ENCODE measurements around the gene TEX55. TPM values are rescaled to one million over a fixed set of nuclear protein-coding genes. Genes with fewer than 3 reads are reported as not detected.
"Not testable (repeated sequence)": the region's sequence is repeated elsewhere in the genome, so short reads cannot be mapped to it uniquely, and the experiment has no call there.

The TEX55 gene
- total RNA-seq: not detected in 2 replicates

DNA sequence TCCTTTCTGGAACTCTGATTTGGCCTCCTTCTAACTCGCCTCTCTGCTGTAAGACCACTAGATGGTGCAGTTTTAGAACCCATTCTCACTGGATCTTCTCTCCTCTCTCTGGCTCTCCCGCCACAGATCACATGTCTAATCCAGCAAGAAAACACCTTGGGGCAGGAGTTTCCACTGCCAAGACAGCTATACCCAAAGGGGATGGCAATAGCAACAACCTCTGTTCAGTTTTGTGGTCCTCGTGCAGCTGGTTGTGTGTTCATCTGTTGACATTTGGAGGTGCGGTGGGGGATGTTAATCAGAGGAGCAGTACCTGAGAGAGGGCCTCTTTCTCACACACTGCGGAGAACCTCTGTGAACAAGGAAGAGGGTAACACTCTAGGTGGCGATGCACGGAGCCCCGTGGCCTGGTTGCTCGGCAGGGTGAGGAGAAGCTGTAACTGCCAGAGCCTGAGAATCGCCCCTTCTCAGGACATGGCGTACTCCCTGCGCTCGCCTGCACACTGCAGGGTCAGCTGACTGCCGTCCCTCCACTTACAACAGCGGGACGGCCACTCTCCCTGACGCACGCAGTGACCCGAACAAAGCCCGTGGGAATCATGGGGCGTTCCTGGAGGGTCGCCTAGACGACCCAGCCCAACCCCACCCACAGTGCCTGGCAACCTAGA, at the start of gene TEX55:
Gene TEX55 (plus strand): TSS at position 666 of the 668 bp plus-strand sequence. CDS start 25 bp downstream, outside the sequence.
- peak; percentile 64 for DNase-seq (ENCODE audit: low read depth)

DNA sequence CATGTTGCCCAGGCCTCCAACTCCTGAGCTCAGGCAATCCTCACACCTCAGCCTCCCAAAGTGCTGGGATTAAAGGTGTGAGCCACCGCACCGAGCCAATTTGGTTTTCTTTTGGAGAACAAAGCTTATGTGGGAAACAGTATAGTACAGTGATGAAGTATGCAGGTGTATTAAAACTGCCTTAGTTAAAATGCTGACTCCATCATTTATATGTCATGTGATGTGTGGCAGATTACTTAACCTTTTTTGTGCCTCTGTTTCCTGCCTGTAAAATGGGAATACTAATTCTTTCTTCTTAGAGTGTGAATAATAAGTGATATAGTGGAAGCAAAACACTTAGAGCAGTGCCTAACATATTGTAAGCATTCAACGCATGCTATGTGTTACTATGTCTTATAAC, 48.0 kb upstream of the TEX55 start:
- no peak for DNase-seq (ENCODE audit: low read depth)

DNA sequence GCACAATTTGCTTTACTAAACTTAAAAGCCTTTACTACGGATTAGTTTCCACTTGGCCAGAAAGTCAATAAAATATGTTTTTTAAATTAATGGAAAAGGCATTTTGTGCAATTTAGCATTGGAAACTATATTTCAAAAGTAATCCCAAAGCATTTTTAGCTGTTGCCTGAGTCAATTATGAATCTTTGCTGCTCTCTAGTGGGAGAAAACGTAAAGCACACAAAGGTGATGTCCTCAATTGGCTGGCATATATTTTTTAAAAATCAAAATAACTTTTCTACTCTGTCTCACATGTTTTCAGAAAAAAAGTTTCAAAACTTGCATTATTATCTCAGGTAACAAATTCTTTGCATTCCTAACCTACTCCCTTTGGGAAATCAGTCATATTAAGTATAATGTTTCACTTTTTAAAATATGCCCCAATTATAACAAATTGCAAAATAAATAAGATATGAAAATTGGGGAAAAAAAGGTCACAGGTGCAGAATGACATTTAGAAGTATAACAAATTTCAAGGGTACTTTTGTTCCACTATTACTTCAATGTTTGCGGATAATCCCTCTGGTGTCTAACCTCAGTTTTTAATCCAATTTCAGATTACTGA, 47.2 kb upstream of the TEX55 start:
- peak; percentile 21 for DNase-seq (ENCODE audit: low read depth)

DNA sequence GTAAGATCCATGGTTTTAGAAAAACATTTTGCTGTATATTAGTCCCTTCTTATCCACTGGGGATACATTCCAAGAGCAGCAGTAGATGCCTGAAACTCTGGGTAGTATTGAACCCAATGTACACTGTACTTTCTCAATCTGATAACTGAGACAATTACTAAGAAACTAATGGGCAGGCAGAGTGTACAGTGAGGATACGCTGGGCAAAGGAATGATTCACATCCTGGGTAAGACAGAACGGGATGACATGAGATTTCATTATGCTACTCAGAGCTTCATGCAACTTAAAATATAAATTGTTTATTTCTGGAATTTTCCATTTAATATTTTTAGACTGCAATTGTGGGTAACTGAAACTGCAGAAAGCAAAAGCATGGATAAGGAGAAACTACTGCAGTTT, 46.2 kb upstream of the TEX55 start:
- DNase-seq (ENCODE audit: low read depth): no peak

DNA sequence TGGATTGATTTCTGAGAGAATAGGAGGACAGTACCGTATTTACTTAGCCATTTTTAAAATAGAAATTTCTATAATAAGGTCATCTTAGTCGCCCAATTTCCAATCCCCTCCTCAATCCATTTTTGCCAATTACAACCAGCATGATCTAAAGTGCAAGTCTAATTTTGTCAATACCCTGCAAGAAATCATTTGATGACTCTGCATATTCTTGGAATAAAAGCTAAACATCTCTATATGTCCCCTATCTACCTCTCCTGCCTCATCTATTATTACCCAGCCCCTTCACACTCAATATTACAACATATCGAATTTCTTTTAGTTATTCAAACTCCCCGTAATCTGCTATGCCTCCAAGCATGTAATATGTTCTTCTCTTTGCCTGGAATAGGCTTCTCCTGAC, 41.9 kb upstream of the TEX55 start:
- no peak for DNase-seq (ENCODE audit: low read depth)

DNA sequence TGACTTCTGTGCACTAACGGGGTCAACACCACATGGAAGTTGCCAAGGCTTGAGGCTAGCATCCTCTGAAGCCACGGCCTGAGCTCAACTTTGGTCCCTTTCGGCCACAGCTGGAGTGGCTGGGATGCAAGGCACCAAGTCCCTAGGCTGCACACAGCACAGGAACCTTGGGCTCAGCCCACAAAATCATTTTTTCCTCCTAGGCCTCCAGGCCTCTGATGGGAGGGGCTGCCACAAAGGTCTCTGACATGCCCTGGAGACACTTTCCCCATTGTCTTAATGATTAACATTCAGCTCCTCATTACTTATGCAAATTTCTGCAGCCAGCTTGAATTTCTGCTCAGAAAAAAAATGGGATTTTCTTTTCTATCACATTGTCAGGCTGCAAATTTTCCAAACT, 27.6 kb upstream of the TEX55 start:
- DNase-seq (ENCODE audit: low read depth): not testable (repeated sequence)

DNA sequence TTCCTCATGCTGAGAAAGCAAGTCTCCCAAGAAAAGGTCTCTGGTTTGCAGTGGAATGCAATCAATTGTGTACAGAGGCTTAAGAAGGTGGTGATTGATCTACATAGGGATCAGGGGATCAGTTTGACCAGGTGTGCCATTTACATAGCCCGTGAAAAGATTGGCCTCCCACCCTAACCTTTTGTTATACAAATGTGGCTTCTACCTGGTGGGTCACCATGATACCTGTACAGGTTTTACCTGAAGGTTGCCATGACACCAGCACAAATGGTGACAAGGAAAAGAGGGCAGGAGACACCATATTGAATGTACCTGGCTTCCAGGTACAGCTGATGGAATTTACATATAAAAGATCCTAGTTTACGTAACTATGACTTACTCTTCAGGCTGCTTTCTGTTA, 25.5 kb upstream of the TEX55 start:
- no peak for DNase-seq (ENCODE audit: low read depth)

DNA sequence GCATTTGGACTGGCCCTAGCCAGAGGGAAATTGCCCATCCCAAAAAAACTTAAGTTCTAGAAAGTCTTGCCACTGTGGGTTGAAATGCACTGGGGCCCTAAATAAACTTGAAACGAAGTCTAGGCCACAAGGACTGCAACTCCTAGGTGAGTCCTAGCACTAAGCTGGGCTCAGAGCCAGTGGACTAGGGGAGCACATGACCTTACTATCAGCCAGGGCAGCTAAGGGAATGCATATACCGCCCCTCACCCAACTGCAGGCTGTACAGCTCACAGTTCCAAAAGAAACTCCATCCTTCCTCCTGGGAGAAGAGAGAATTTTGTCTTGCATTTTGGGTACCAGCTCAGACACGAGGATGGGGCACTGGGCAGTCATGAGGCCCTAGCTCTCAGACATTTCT, 23.6 kb upstream of the TEX55 start:
- no peak for DNase-seq (ENCODE audit: low read depth)

DNA sequence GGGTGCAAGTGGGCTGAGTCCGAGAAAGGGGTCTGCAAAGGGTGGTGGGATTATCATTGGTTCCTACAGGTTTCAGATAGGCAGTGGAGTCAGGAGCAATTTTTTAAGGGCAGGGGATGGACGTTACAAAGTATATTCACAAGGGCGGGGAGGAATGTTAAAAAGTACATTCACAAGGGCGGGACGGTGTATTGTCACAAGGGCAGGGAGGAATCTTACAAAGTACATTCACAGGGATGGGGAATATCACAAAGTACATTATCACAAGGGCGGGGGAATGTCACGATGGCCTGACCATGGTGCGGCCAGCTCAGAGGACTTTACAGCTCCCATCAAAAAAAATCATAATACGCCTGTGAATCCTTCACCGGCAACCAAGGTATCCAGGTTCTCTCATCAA, 20.6 kb upstream of the TEX55 start:
- no peak for DNase-seq (ENCODE audit: low read depth)

DNA sequence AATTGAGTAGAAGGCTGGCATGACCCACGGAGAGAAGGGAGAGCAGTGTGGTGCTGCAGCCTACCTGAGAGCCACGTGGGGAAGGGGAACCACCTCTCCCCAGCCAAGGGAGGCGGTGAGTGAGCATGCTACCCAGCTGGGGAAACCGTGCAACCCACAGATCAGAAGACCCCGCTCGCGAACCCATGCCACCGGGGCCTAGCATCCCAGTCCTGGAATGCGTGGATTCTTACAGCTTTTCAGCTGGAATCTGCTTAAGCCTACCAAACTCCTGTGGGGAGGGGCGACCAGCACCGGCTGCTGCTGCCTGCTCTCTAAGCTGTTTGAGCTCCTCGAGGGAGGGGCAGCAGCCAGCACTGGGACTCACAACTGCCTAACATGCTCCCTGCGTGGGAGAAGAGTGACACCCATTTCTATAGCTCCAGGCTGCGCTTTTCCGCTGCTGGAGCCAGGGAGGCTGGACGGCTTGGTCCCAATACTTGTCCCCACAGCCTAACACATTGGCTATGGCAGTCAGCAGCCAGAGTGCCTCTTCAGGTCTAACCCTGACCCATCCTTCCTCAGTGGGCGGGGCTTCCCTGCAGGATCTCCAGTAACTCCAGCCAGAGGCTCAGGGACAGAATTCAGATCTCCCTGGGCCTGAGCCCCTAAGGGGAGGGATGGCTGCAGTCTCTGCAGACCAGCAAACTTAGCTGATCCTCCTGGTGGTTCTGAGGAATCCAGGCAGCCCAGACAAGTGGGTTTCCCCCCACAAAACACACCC, 20.0 kb upstream of the TEX55 start:
- no peak for DNase-seq (ENCODE audit: low read depth)

DNA sequence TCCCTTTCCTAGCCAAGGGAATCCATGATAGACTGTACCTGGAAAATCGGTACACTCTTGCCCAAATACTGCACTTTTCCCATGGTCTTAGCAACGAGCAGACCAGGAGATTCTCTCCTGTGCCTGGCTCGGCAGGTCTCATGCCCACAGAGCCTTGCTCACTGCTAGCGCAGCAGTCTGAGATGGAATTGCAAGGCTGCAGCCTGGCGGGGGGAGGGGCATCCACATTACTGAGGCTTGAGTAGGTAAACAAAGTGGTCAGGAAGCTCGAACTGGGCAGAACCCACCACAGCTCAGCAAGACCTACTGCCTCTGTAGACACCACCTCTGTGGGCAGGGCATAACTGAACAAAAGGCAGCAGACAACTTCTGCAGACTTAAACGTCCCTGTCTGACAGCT, 15.7 kb upstream of the TEX55 start:
- not testable (repeated sequence) for DNase-seq (ENCODE audit: low read depth)

DNA sequence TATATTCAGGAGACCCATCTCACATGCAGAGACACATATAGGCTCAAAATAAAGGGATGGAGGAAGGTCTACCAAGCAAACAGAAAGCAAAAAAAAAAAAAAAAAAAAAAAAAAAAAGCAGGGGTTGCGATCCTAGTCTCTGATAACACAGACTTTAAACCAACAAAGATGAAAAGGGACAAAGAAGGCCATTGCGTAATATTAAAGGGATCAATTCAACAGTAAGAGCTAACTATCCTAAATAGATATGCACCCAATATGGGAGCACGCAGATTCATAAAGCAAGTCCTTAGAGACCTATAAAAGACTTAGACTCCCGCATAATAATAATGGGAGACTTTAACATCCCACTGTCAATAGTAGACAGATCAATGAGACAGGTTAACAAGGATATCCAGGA, 13.7 kb upstream of the TEX55 start:
- not testable (repeated sequence) for DNase-seq (ENCODE audit: low read depth)

DNA sequence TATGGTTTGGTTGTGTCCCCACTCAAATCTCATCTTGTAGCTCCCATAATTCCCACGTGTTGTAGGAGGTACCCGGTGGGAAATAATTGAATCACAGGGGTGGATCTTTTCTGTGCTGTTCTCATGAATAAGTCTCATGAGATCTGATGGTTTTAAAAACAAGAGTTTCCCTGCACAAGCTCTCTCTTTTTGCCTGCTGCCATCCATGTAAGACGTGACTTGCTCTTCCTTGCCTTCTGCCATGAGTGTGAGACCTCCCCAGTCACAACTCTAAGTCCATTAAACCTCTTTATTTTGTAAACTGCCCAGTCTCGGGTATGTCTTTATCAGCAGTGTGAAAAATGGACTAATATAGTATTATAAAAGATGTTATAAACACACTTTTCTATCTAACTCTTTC, 6.6 kb upstream of the TEX55 start:
- not testable (repeated sequence) for DNase-seq (ENCODE audit: low read depth)

DNA sequence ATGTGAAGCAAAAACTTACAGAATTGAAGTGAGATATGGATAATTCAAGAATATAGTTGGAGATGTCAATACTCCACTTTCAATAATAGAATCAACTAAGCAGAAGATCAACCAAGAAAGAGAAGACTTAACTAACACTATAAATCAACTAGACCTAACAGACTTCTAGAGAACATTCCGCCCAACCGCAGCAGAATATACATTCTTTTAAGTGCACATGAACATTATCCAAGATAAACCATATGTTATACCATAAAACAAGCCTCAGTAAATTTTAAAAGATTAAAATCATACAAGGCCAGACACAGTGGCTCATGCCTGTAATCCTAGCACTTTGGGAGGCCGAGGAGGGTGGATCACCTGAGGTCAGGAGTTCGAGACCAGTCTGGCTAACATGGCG, 5.5 kb upstream of the TEX55 start:
- no peak for DNase-seq (ENCODE audit: low read depth)

DNA sequence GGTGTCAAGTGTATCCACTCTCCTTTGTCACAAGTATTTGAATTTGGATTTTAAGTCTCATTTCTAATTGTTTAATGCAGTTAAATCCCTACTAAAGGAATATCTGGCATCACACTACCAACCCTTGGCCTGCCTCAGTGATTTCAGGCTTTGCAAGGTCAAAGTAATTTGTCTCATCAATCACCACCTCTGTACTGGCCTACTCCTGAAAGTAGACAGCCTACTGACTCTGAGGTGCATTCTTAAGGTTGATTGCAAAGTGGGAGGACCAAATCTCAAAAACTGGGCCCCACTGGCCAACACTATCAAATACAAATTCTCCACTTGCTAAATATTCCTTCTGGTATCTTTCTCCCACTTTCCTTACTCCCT, 851 bp upstream of the TEX55 start:
- no peak for DNase-seq (ENCODE audit: low read depth)

DNA sequence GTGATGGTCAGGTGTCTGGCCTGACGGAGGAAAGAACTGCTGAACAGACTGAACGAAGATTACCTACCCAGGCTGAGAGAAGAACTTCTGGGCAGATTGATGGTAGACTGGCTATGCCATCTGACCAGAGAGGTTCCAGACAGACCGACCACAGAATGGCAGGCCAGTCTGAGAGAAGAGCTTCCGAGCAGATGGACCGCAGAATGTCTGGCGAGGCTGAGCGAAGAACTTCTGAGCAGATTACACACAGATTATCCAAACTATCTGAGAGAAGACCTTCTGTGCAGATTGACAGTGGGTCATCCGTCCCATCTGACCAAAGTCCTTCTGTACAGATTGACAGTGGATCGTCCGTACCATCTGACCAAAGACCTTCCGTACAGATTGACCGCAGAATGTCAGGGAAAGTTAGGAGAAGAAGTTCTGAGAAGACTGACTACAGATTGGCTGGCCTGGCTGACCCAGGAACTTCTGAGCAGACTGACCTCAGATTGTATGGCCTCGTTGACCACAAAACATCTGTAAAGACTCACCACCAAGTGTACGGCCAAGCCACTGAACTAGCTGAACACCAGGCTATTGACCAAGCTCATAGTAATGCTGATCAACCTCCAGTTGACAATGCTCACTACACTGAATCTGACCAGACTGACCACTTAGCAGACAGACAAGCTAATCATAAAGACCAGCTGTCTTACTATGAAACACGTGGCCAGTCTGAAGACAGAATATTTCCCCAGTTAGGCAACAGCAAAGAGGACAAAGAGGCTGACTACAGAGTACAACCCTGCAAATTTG, 812 bp downstream of the TEX55 start:
- DNase-seq (ENCODE audit: low read depth): no peak

DNA sequence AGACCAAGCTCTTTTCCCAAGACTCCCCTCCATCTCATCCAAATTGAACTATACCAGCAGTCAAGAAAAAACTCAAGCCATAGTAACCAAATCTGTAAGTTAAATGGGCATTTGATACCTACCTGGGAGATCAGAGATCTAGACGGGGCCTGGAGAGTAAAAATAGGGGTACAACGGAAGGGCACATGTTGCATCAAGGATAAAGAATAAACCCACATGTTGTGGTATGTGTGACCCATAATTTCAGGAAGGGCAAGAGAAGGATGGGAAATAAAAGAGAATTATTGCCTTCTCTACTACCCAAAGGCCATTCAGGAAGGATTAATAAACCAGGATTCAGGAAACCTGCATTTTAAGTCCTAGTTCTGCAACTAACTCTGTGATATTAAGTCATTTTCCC, 1.5 kb downstream of the TEX55 start:
- no peak for DNase-seq (ENCODE audit: low read depth)

DNA sequence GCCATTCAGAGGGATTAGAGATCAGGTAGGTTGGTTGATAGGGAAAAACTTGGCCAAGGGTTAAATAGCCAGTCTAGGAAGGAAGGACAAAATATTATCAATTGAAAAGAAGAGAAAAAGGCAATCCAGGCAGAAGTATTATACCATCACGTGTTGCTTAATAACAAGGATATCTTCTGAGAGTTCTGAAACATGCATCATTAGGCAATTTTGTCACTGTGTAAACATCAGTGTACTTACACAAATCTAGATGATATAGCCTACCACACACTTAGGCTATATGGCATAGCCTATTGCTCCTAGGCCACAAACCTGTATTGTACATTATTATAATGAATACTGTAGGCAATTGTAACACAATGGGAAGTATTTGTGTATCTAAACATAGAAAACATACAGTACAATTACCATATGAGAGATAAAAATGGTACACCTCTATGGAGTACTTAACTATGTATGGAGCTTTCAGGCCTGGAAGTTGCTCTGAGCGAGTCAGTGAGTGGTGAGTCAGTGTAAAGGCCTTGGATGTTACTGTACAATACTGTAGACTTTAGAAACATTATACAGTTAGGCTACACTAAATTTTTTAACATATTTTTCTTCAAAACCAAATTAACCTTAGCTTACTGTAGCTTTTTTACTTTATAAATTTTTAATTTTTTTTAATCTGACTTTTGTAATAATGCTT, 2.7 kb downstream of the TEX55 start:
- peak; percentile 30 for DNase-seq (ENCODE audit: low read depth)

DNA sequence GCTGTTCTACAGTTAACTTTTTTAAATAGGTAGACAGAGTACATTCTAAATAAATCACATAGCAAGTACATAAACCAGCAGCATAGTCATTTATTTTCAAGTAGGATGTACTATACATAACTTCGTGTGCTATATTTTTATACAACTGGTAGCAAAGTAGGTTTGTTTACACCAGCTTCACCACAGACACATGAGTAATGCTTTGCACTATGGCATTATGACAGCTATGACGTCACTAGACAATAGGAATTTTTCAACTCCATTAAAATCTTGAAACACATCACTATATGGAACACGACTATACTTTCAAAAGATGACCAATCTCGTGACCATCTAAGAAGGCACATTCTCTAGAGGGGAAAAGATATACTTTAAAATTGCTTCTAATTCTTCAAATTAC, 3.5 kb downstream of the TEX55 start:
- DNase-seq (ENCODE audit: low read depth): no peak

DNA sequence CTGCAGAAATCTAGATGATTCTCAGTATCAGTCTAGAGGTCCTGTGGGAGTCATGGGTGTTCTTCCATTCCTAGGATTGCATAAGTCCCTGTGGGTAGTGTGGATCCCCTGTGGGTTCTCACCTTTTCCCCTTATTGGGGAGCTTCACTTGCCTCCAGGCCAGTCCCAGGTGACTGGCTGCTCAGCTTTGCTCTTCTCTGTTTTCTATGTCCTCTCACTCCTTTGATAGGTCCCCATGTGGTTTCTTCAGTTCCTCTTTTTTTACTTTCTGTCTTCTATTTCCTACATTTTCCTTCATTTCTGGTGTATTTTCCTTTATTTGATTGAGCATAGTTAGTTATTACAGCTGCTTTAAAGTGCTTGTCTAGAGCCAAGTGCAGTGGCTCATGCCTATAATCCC, 10.9 kb downstream of the TEX55 start:
- no peak for DNase-seq (ENCODE audit: low read depth)

DNA sequence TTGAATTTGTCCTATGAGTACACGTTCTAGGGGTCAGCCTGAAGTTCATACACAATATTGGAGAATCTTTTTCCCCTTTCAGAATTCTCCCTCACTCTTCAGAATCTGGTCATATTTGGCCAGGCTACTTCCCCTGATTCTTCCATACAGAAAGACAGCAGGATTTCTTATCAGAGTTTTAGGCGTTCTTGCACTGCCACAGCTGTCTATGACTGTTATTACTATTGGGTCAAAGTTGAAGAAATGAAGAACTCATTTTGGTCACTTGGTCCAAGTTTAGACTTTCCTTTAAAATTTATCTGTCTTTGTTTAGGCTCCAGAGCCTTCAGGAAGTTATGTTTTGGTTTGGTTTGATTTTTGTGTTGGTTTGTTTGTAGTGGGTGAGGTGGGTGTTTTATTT, 12.0 kb downstream of the TEX55 start:
- no peak for DNase-seq (ENCODE audit: low read depth)

DNA sequence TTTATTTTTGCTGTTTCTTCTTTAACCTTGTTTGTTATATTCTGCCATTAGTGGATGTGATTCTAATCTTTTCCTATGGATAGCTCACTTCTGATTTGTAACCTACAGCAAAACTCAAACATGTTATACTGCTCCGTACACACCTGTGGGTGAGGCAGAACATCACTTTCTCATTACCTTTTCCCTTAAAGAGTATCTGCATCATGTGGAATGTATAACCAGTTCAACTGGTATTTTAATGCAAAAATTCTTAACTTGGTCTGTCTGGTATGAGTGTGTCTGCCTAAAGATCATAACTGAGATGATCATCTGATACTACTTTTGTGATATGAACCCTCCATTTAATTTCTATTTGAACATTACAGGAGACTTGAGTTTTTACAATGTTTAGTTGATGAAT, 14.4 kb downstream of the TEX55 start:
- DNase-seq (ENCODE audit: low read depth): no peak

Data from renal cortical epithelial cell (primary cell).